SK-N-SH (cell line): Measurements from ENCODE around the gene NDP. TPM values are rescaled to one million over a fixed set of nuclear protein-coding genes. Genes with fewer than 3 reads are reported as not detected.

Experiments
- CTCF ChIA-PET: fragments of 300-600, 350-600 bp; formaldehyde crosslinking; extraction: SDS; loops from one replicate; lab custom pipeline; 2021; lab: Yijun Ruan, JAX
- POLR2A ChIA-PET: fragments of 350-600 bp; sonication (Branson Sonifier 250); formaldehyde crosslinking; extraction: SDS; loops from one replicate; lab custom pipeline; 2020; ENCODE audit warnings: antibody characterized with exemption, inconsistent platforms; lab: Yijun Ruan, JAX
- DNase-seq: peaks from one replicate; pipeline ENCODE4 v3.0.0; 2012
- H2AFZ ChIP-seq: fragments of 200-600 bp; sonication (generic); 2 replicates; pipeline ENCODE4 v1.8.1; 2016; ENCODE audit warnings: antibody characterized with exemption, mild to moderate bottlenecking, low read depth
- H3F3A ChIP-seq: fragments of 200-600 bp; sonication (generic); replicated peaks from 2 replicates; pipeline ENCODE3; 2016; ENCODE audit warnings: antibody characterized with exemption, mild to moderate bottlenecking; ENCODE audit not compliant: insufficient read depth
- H3K27ac ChIP-seq, 2 experiments: fragments of 200-500 bp in 1 of 2; fragments of 200-600 bp in 1 of 2; sonication (Bioruptor generic) in 1 of 2; sonication (generic), shearing (Covaris generic) in 1 of 2; 2 replicates each; pipeline versions ENCODE4 v1.5.1 to v1.6.1; 2014 to 2016; ENCODE audit warnings: low read depth in 2 of 2, inconsistent platforms in 1 of 2, low read length in 1 of 2, mild to moderate bottlenecking in 1 of 2, mixed read lengths in 1 of 2
- H3K27me3 ChIP-seq: fragments of 200-600 bp; sonication (generic), shearing (Covaris generic); 2 replicates; pipeline ENCODE4 v1.6.1; 2016; ENCODE audit warnings: mixed run types; ENCODE audit not compliant: insufficient read depth
- H3K36me3 ChIP-seq, 2 experiments: fragments of 200-500 bp in 1 of 2; fragments of 200-600 bp in 1 of 2; sonication (Bioruptor generic) in 1 of 2; sonication (generic) in 1 of 2; replicated peaks in 1 of 2; 2 replicates each; pipeline versions ENCODE3 to v1.5.1; 2014 to 2016; ENCODE audit warnings: low read length in 1 of 2, mild to moderate bottlenecking in 1 of 2; ENCODE audit not compliant: insufficient read depth in 2 of 2, control insufficient read depth in 1 of 2
- H3K4me1 ChIP-seq, 2 experiments: fragments of 200-500 bp in 1 of 2; fragments of 200-600 bp in 1 of 2; sonication (Bioruptor generic) in 1 of 2; sonication (generic), shearing (Covaris generic) in 1 of 2; 2 replicates each; pipeline versions ENCODE4 v1.5.1 to v1.6.1; 2014 to 2016; ENCODE audit warnings: low read depth in 1 of 2, low read length in 1 of 2, mixed run types in 1 of 2; ENCODE audit not compliant: insufficient read depth in 2 of 2, control insufficient read depth in 1 of 2
- H3K4me2 ChIP-seq: fragments of 200-600 bp; sonication (generic), shearing (Covaris generic); 2 replicates; pipeline ENCODE4 v1.6.1; 2017; ENCODE audit warnings: mixed run types
- H3K4me3 ChIP-seq, 2 experiments: fragments of 200-500 bp in 1 of 2; fragments of 200-600 bp in 1 of 2; sonication (Bioruptor generic) in 1 of 2; sonication (generic), shearing (Covaris generic) in 1 of 2; 2 replicates each; pipeline versions ENCODE4 v1.5.1 to v1.8.1; 2014 to 2016; ENCODE audit warnings: low read depth in 2 of 2, inconsistent platforms in 1 of 2, low read length in 1 of 2, mild to moderate bottlenecking in 1 of 2, mixed read lengths in 1 of 2, moderate library complexity in 1 of 2
- H3K79me2 ChIP-seq: fragments of 200-600 bp; sonication (generic); 2 replicates; pipeline ENCODE4 v1.8.1; 2017; ENCODE audit warnings: mild to moderate bottlenecking; ENCODE audit not compliant: insufficient read depth
- H3K9ac ChIP-seq: fragments of 200-600 bp; sonication (generic); 2 replicates; pipeline ENCODE4 v1.6.1; 2017; ENCODE audit warnings: mixed run types
- H3K9me2 ChIP-seq: fragments of 200-600 bp; sonication (generic); 2 replicates; pipeline ENCODE4 v1.6.1; 2017; ENCODE audit warnings: mixed run types
- H3K9me3 ChIP-seq: fragments of 200-600 bp; sonication (generic); 2 replicates; pipeline ENCODE4 v1.6.1; 2017; ENCODE audit warnings: mixed run types, mild to moderate bottlenecking, moderate library complexity
- H4K20me1 ChIP-seq: fragments of 200-600 bp; sonication (generic); 2 replicates; pipeline ENCODE4 v1.6.1; 2017; ENCODE audit warnings: mild to moderate bottlenecking, mixed run types; ENCODE audit not compliant: insufficient read depth
- CHD2 ChIP-seq: fragments of 150-350 bp; IDR thresholded peaks from 2 replicates; pipeline ENCODE4 v1.6.1; 2018; ENCODE audit warnings: low read length; ENCODE audit not compliant: partially characterized antibody
- CTCF ChIP-seq: fragments of 200-600 bp; sonication (generic); IDR thresholded peaks from 2 replicates; pipeline ENCODE4 v1.6.1; 2017; ENCODE audit warnings: antibody characterized with exemption, mild to moderate bottlenecking, moderate library complexity
- EP300 ChIP-seq, 2 experiments: IDR thresholded peaks; 2 replicates each; pipeline versions ENCODE4 v1.4.0 to v1.6.1; 2012; ENCODE audit warnings: borderline replicate concordance in 1 of 2, low read depth in 1 of 2, low read length in 1 of 2
- FOSL2 ChIP-seq: IDR thresholded peaks from 2 replicates; pipeline ENCODE4 v1.4.0; 2012; ENCODE audit warnings: low read depth, mild to moderate bottlenecking, moderate library complexity, borderline replicate concordance
- FOXJ3 ChIP-seq: sonication (generic); formaldehyde crosslinking; IDR thresholded peaks from 2 replicates; pipeline ENCODE4 v1.5.1; 2020; ENCODE audit warnings: mild to moderate bottlenecking, missing genetic modification reagents
- GABPA ChIP-seq: IDR thresholded peaks from 2 replicates; pipeline ENCODE4 v1.4.0; 2012; ENCODE audit warnings: low read depth, mild to moderate bottlenecking
- GATA2 ChIP-seq: sonication (generic); formaldehyde crosslinking; IDR thresholded peaks from 2 replicates; pipeline ENCODE4 v1.5.0; 2020; ENCODE audit warnings: mild to moderate bottlenecking, missing genetic modification reagents
- IRF3 ChIP-seq: fragments of 150-350 bp; IDR thresholded peaks from 2 replicates; pipeline ENCODE4 v1.6.1; 2016; ENCODE audit warnings: mild to moderate bottlenecking, low read depth, low read length
- JUND ChIP-seq: IDR thresholded peaks from 2 replicates; pipeline ENCODE4 v1.4.0; 2012
- MAX ChIP-seq: IDR thresholded peaks from 2 replicates; pipeline ENCODE4 v1.4.0; 2012; ENCODE audit warnings: low read depth
- MEF2A ChIP-seq: IDR thresholded peaks from 2 replicates; pipeline ENCODE4 v1.4.0; 2012; ENCODE audit warnings: low read depth, borderline replicate concordance
- MXI1 ChIP-seq: IDR thresholded peaks from 2 replicates; pipeline ENCODE4 v1.6.1; 2012; ENCODE audit warnings: mild to moderate bottlenecking, low read depth, low read length, improper control_type of control experiment
- NRF1 ChIP-seq: IDR thresholded peaks from 2 replicates; pipeline ENCODE4 v1.6.1; 2012; ENCODE audit warnings: low read depth, mild to moderate bottlenecking, low read length
- POLR2AphosphoS5 ChIP-seq: IDR thresholded peaks from 2 replicates; pipeline ENCODE4 v1.6.1; 2012; ENCODE audit warnings: low read depth, low read length
- TEAD4 ChIP-seq: IDR thresholded peaks from 2 replicates; pipeline ENCODE4 v1.4.0; 2012; ENCODE audit warnings: mild to moderate bottlenecking, borderline replicate concordance; ENCODE audit not compliant: insufficient read depth
- ZBTB33 ChIP-seq: IDR thresholded peaks from 2 replicates; pipeline ENCODE4 v1.4.0; 2012; ENCODE audit warnings: low read depth, borderline replicate concordance
- WGBS: methylation state at CpG from one replicate; pipeline ENCODE4 v1.1.6; 2017; ENCODE audit warnings: low lambda C conversion rate; 5-methylcytosine and 5-hydroxymethylcytosine counted together
- polyA plus RNA-seq, 3 experiments: library from polyadenylated mRNA; depleted of rRNA; stranded (reverse); fragments of >200 nt; gene quantifications; 2 replicates each; pipeline ENCODE4 v1.2.3, GENCODE V29; 2012

NDP gene
- polyA plus RNA-seq, 1 of the 3 experiments (the other 2 are of a cell fraction), result 0.16 TPM

- CTCF ChIA-PET, result interaction anchor here (0.6 kb wide), 1 partner anchor 58 kb away, joined by 3 read pairs; no protein-coding TSS in a partner anchor
- Histone ChIP-seq H3K27ac (no peak overlapping the region), H4K20me1 (no peaks in the 10 kb centered on the region), H3K79me2 (no peaks in the 10 kb centered on the region), H3K9ac (no peak overlapping the region), H3K4me1 (peaks cover 0 to 5% of the 10 kb centered on the region in 2 experiments; a peak in 2 of 4 replicates), H3K4me2 (no peak overlapping the region), H3K36me3 (no peaks in the 10 kb centered on the region), H3K9me2 (no peaks in the 10 kb centered on the region)
- whole genome bisulfite sequencing, result 57% methylated on average over 4 of the region's 4 CpGs
- TF ChIP-seq GABPA (no peak), GATA2 (CRISPR knock-in tag) (no peak), FOXJ3 (no peak), NRF1 (no peak), POLR2AphosphoS5 (no peak), MEF2A (no peak), MAX (no peak), ZBTB33 (no peak), TEAD4 (no peak), CHD2 (no peak), EP300 (IDR thresholded peaks at IDR 0.05; ENCODE audit: borderline replicate concordance in 1 of 2, low read depth in 1 of 2, low read length in 1 of 2) (no peak), JUND (no peak), FOSL2 (no peak), MXI1 (no peak), CTCF (no peak), IRF3 (no peak)
- TF ChIP-seq, all 33 proteins: peak for 0
- Histone ChIP-seq H3K9me3 (no peaks in the 10 kb centered on the region), H3K27me3 (peaks cover 4% of the 10 kb centered on the region; the same call in 1 of the 2 replicates), H3F3A (peaks cover 9% of the 10 kb centered on the region), H2AFZ (no peak overlapping the region), H3K4me3 (no peak overlapping the region)
- no peak for DNase-seq
- POLR2A ChIA-PET, result no interaction called here
Observed at GRCh38 chrX:44016906-44017305, 43.7 kb upstream of the NDP start.
